ENCODE measurements around the gene LGALS3BP.
A peak's percentile ranks its signal among the peaks of the same experiment; 100 is the strongest.
"Not testable (repeated sequence)": the region's sequence is repeated elsewhere in the genome, so short reads cannot be mapped to it uniquely, and the experiment has no call there.

The LGALS3BP gene

GRCh38 chr17:78979780-78980623 is at the start of gene LGALS3BP:
TSS of gene LGALS3BP (minus strand) at chr17:78979923. CDS start at chr17:78977191, 2,732 bp downstream.
- peak; percentile 95 for DNase-seq

GRCh38 chr17:79028496-79029326 is 49.0 kb upstream of the LGALS3BP start:
- no peak for DNase-seq

DNA sequence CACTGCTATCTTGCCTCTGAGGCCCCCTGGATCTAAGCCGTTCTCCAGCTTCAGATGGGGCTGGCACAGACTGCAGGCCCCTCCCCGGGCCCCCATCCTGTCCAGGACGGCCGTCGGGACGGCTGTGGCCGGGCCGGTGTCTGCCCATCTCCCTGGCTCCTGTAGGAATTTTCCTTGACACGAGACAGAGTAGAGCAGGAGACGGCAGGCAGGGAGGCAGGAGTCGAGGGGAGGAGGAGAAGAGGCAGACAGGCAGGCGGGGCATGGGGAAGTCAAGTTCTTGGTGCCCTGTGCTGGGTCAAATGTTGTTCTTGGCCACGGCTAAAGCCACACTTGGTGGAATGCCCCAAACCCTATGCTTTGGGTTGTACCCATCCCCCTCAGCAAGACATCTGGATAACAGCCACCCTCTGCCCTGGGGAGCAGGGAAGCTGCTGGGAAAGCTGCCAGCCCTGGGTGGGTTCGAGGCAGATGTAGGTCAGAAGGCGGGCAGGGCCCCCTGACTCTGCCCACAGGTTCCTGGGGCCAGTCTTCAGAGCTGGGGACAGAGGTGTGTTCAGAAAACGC is 48.3 kb upstream of the LGALS3BP start:
- DNase-seq, result no peak

GRCh38 chr17:79027274-79027924 is 47.7 kb upstream of the LGALS3BP start:
- no peak for DNase-seq

GRCh38 chr17:79026376-79027273 is 46.9 kb upstream of the LGALS3BP start:
- no peak for DNase-seq

- no peak for DNase-seq
Measured at GRCh38 chr17:79024901-79025737, 45.4 kb upstream of the LGALS3BP start.

DNA sequence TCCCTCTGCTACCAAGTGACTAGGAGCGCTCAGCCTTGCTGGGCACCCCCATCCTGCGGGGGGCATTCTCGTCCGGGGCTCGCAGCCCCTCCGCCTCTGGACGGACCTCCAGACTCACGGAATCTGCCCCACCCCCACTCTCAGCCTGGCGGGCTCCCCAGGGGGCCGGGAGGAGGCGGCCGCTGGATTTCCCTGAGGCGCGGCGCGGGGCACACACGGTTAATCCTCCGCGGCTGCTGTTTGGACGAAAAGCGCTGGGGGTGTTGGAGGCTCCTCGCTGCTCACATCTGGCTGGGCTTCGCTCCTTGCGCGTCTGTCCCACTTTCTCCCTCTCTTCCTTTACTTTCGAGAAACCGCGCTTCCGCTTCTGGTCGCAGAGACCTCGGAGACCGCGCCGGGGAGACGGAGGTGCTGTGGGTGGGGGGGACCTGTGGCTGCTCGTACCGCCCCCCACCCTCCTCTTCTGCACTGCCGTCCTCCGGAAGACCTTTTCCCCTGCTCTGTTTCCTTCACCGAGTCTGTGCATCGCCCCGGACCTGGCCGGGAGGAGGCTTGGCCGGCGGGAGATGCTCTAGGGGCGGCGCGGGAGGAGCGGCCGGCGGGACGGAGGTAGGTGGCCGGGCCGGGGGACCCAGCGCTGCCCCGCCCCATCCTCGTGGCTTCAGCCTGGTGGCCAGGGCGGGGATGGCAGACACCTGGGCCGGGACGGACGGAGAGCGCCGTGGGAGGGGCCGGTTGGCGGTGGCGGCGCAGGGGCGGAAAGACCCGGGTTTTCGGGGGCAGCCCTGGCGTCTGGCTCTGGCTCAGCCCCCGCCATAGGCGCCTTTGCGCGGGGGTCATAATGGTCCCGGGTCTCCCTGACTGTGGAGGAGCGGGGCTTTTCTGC is 44.4 kb upstream of the LGALS3BP start, which contains the start of gene C1QTNF1:
Gene C1QTNF1, plus strand, starts transcription at position 284 of the 886 bp plus-strand sequence. CDS start 19,800 bp downstream, outside the sequence.
- no peak for DNase-seq

DNA sequence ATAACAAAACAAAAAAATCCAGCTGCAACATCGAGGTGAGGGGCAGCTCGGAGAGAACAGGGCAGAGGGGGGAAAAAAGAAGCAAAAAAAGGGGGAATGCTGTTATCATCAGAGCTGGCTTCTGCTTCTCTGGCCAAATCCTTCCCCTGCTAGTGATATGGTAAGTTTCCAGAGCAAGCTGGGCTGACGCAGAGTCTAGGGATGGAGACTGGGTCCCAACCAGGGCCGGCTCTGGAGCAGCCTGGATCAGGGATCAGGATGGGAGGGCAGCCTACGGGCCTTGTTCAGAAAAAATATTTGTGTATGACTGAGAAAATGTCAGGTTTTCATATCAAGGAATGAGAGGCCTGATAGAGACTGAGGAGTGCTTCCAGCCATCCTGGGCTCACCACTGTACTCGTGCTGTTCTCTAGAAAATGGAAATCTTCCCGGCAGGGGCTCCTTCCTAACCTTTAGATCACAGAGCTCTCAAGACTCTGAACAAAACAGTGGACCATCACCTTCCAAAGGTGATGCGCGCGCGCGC is 43.5 kb upstream of the LGALS3BP start:
- no peak for DNase-seq

DNA sequence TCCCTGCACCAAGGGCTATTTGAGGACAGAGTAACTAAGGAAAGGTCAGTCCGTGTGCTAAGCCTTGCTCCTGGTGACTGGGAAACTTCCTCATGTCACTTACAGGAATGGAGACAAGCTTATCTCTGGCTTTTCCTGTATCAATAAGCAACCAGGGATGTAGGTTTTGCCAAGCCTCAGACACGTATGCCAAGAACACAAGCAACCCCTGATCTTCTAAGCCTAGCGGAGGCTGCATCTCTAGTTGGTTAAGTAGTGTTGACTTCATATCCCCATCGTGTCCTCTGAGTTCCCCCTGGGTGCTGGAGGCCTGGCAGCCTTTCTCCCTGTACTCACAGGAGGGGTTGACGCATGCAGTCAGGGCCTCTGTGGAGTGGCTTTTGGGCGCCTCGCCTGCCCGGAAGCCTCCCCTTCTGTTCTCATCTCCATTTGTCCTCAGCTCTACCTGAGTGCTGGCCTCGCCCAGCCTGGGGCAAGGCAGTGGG is 42.8 kb upstream of the LGALS3BP start:
- DNase-seq, result no peak

DNA sequence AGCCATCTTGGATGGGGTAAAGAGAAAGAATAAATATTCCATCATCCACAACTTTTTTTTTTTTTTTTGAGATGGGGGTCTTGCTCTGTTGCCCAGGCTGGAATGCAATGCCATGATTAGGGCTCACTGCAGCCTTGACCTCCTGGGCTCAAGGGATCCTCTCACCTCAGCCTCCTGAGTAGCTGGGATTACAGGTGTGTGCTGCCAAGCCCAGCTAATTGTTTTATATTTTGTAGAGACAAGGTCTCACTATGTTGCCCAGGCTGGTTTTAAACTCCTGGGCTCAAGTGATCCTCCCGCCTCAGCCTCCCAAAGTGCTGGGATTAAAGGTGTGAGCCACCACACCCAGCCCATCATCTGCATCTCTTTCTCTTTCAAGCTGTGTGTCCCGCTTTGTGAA is 42.2 kb upstream of the LGALS3BP start:
- not testable (repeated sequence) for DNase-seq

- DNase-seq, result no peak
Measured at GRCh38 chr17:79020631-79021301, 41.0 kb upstream of the LGALS3BP start.

DNA sequence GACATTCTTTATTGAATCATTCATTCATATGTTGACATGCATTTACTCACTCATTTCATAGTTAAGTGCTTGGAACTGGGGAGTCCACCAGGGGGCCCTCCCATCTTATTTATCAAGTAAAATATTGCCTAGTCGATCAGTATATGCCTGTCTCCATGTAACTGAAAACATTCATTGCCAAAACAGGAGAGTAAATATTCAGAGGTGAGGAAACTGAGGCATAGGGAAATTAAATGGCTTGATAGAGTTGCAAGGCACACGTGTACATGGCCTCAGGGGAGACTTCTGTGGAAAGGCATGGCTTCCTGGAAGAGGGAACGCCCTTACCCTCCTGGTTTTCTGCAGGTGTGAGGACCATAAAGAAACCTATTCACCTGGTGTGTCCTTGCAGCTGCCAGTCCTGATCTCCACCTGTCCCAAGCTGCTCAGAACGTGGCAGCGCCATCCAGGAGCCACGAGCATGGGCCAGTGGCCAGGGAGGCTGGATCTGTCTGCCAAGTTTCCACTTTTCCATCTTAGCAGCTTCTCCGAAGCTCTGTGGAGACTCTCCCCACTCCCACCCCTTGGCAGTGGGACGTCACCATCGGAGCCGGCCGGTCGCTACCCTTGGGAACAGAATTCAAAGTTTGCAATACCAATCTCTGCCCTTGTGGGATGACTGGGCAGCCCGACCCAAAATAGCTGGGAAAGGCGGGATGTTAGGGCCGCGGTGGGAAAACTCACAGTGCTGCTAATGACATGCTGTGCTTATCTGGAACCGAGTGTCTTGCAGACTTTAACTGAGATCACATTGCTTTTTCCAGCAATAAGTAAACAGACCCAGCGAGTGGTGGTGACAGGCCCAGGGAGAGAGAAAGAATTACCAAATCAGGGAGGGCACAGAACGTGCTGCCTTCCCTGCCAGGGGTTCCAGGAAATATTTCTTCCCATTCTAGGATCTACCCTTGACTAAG is 40.2 kb upstream of the LGALS3BP start:
- DNase-seq, result peak; percentile 37

GRCh38 chr17:79019261-79019631 is 39.5 kb upstream of the LGALS3BP start:
- no peak for DNase-seq

- DNase-seq, result no peak
Measured at GRCh38 chr17:79018370-79018695, 38.6 kb upstream of the LGALS3BP start.

DNA sequence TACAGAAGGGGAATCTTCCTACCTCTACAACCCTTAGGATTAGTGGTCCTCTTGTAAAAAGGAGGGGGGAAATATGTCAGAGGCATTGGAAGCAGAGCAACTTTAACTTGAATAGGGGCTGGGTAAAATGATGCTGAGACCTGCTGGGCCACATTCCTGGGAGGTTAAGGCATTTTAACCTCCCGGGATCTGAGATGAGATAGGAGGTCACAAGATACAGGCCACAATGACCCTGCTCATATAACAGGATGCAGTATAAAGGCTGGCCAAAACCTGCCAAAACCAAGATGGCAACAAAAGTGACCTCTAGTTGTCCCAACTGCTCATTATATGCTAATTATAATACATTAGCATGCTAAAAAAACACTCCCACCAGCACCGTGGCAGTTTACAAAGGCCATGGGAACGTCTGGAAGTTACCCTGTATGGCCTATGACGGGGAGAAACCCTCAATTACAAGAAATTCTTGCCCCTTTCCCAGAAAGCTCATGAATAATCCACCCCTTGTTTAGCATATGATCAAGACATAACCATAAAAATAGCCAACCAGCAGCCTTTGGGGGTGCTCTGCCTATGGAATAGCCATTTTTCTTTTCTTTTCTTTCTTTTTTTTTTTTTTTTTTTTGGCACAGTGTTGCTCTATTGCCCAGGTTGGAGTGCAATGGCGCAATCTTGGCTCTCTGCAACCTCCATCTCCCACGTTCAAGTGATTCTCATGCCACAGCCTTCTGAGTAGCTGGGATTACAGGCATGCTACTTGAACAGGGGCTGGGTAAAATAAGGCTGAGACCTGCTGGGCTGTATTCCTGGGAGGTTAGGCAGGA is 38.0 kb upstream of the LGALS3BP start:
- no peak for DNase-seq

DNA sequence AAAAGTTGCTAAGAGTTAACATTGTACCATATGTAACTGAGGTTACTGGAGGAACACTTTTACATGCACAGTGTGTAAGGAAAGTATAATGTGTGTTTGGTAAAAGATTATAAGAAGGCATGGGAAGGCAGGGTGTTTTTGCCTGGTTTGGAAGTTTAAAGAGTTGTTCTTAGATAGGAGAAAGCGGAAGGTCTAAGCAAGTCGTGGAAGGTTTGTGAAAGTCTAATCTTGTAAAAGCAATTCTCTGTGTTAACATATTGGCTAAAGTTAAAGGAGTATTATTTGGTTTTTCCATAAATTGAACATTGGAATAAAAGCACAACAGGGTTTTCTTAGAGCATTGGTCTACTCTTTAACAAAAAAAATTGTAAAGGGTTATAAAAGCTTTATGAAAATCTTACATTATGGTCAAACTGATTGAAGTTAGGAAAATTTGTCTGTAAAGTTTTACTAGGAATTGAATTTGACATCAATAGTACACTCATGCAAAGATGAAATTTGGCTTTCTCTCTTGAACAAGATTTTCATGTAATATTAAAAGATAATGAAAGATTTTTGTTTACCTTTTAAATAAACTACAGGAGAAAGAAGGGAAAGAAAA is 34.5 kb upstream of the LGALS3BP start:
- DNase-seq, result no peak

All from NCI-H1436 (cell line).